ENCODE results near the gene SLC25A42.

Gene SLC25A42

DNA sequence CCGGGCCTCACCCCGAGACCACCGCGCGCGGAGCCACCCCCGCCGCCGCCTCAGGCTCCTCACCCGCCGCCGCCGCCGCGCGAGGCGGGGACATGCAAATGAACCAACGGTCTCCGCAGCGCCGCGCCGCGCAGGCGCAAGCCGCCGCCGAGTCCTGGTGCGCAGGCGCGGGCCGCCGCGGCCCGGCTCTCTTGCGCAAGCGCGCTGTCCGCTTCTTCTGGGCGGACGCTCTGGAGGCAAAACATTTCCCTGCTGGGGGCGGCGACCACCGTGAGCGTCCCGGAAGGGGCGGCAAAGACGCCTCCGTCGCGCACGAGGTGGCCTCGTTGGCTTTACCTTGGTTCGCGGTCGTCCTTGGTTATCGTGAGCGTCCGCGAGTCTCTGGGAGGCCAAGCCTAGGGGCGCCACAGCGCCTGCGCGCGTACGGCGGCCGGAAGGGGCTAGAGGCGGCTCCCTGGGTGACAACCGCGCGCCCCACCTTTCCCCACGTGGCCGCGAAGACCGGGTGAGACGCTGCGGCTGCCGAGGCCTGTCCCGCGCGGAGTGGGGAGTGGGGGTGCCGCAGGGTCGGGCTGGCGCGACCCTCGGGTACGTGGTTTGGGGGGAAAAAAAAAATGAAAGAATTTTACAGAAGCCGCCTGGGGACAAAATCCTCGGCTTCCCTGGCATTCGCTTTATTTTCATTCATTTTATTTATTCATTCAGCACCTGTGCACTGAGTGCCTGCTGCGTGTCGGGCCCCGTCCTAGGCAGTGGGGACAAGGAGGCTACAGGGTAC, 30.2 kb upstream of the SLC25A42 start, which contains the start of the genes ARMC6 and SUGP2:
Gene ARMC6 (plus strand): TSS at position 178 of the 778 bp plus-strand sequence. CDS start 607 bp downstream, outside the sequence.
Gene SUGP2 (minus strand): TSS at position 92 of the 778 bp plus-strand sequence. CDS start 2,446 bp downstream, outside the sequence.
- peak within 1 kb of the TSS; percentile 98 for H3K27ac ChIP-seq (replicated peaks)
- peak; percentile 86 to 88 for DNase-seq (ENCODE audit: low read depth in 1 of 2, low spot score in 1 of 2)
- H3K4me3 ChIP-seq (replicated peaks; ENCODE audit: insufficient read depth, low read length): peak within 1 kb of the TSS; percentile 84
- H3K27me3 ChIP-seq (ENCODE audit: insufficient read depth, poor library complexity, severe bottlenecking): no peaks in the 10 kb centered on the region
- TF ChIP-seq, protein P1, sequence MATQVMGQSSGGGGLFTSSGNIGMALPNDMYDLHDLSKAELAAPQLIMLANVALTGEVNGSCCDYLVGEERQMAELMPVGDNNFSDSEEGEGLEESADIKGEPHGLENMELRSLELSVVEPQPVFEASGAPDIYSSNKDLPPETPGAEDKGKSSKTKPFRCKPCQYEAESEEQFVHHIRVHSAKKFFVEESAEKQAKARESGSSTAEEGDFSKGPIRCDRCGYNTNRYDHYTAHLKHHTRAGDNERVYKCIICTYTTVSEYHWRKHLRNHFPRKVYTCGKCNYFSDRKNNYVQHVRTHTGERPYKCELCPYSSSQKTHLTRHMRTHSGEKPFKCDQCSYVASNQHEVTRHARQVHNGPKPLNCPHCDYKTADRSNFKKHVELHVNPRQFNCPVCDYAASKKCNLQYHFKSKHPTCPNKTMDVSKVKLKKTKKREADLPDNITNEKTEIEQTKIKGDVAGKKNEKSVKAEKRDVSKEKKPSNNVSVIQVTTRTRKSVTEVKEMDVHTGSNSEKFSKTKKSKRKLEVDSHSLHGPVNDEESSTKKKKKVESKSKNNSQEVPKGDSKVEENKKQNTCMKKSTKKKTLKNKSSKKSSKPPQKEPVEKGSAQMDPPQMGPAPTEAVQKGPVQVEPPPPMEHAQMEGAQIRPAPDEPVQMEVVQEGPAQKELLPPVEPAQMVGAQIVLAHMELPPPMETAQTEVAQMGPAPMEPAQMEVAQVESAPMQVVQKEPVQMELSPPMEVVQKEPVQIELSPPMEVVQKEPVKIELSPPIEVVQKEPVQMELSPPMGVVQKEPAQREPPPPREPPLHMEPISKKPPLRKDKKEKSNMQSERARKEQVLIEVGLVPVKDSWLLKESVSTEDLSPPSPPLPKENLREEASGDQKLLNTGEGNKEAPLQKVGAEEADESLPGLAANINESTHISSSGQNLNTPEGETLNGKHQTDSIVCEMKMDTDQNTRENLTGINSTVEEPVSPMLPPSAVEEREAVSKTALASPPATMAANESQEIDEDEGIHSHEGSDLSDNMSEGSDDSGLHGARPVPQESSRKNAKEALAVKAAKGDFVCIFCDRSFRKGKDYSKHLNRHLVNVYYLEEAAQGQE (IDR thresholded peaks at IDR 0.05; ENCODE audit: insufficient replicate concordance, low read depth): no peak
- TF ChIP-seq POLR2AphosphoS5 (IDR thresholded peaks at IDR 0.05; ENCODE audit: low read depth): peak; percentile 41
- no peak for TF ChIP-seq SPI1 (IDR thresholded peaks at IDR 0.05; ENCODE audit: borderline replicate concordance, low read depth)
- TF ChIP-seq GABPA (IDR thresholded peaks at IDR 0.05; ENCODE audit: low read depth): no peak
- TF ChIP-seq CTCF (IDR thresholded peaks at IDR 0.05; ENCODE audit: insufficient read depth, low read length): no peak

GRCh38 chr19:19034204-19034624, 29.6 kb upstream of the SLC25A42 start:
- TF ChIP-seq, protein P1 (IDR thresholded peaks at IDR 0.05; ENCODE audit: insufficient replicate concordance, low read depth): no peak
- TF ChIP-seq SPI1 (IDR thresholded peaks at IDR 0.05; ENCODE audit: borderline replicate concordance, low read depth) (no peak), GABPA (IDR thresholded peaks at IDR 0.05; ENCODE audit: low read depth) (no peak), CTCF (IDR thresholded peaks at IDR 0.05; ENCODE audit: insufficient read depth, low read length) (no peak), POLR2AphosphoS5 (IDR thresholded peaks at IDR 0.05; ENCODE audit: low read depth) (no peak; the same call in 1 of the 2 replicates)
- Histone ChIP-seq H3K27ac (replicated peaks) (peak overlapping the region; percentile 98), H3K27me3 (ENCODE audit: insufficient read depth, poor library complexity, severe bottlenecking) (no peaks in the 10 kb centered on the region), H3K4me3 (replicated peaks; ENCODE audit: insufficient read depth, low read length) (peak overlapping the region; percentile 84)
- DNase-seq (ENCODE audit: low read depth in 1 of 2, low spot score in 1 of 2): peak; percentile 77 to 95

DNA sequence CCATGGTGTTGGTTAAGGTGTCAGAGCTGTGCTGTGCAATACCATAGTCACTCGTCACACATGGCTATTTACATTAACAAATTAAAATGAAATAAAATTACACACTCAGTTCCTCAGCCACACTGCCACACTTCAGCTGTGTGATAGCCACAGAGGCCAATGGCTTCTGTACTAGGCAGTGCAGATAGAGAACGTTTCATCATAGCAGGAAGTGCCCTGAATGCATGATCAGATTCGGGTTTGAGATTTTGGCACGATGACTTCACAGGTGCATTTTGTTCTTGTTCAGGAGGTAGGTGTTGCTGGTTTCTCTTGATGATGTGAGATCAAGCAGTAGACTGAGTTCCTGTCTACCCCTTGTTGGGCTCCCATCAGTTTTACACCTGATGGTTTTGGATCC, 23.9 kb upstream of the SLC25A42 start:
- peak in 1 of 2 experiments; percentile 27 for DNase-seq (ENCODE audit: low read depth in 1 of 2, low spot score in 1 of 2)
- TF ChIP-seq GABPA (IDR thresholded peaks at IDR 0.05; ENCODE audit: low read depth) (no peak), CTCF (IDR thresholded peaks at IDR 0.05; ENCODE audit: insufficient read depth, low read length) (no peak), POLR2AphosphoS5 (IDR thresholded peaks at IDR 0.05; ENCODE audit: low read depth) (no peak), SPI1 (IDR thresholded peaks at IDR 0.05; ENCODE audit: borderline replicate concordance, low read depth) (no peak)
- H3K27me3 ChIP-seq (ENCODE audit: insufficient read depth, poor library complexity, severe bottlenecking): no peaks in the 10 kb centered on the region
- no peak overlapping the region for H3K4me3 ChIP-seq (replicated peaks; ENCODE audit: insufficient read depth, low read length)
- H3K27ac ChIP-seq (replicated peaks): no peak overlapping the region

All from HL-60 (cell line).